ENCODE measurements around the gene FXYD4.

Gene FXYD4

DNA sequence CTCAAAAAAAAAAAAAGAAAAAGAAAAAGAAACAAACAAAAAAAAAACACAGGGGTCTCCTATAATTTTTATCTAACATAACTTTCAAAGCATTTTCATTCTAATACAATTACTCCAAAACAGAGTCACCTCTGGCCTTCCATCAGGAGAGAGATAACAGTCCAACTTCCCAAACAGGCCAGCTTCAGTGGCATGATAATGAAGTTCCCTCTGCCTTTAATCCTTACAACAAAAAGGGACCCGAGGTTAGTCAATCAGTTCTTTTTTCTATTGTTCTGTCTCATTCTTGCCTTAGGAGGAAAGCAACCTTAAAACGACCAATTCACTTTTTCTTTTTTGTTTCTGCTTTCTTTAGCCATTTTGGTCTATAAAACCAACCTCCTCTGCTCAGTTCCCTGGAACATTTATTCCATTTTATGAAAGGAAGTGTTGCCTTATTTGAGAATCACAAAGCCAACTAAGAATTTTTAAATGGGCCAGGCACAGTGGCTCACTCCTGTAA, 16.5 kb upstream of the FXYD4 start:
- Histone ChIP-seq H3K4me3 (no peak overlapping the region), H3K27ac (no peak overlapping the region)
- DNase-seq (ENCODE audit: low spot score) = no peak
- TF ChIP-seq, protein P1, sequence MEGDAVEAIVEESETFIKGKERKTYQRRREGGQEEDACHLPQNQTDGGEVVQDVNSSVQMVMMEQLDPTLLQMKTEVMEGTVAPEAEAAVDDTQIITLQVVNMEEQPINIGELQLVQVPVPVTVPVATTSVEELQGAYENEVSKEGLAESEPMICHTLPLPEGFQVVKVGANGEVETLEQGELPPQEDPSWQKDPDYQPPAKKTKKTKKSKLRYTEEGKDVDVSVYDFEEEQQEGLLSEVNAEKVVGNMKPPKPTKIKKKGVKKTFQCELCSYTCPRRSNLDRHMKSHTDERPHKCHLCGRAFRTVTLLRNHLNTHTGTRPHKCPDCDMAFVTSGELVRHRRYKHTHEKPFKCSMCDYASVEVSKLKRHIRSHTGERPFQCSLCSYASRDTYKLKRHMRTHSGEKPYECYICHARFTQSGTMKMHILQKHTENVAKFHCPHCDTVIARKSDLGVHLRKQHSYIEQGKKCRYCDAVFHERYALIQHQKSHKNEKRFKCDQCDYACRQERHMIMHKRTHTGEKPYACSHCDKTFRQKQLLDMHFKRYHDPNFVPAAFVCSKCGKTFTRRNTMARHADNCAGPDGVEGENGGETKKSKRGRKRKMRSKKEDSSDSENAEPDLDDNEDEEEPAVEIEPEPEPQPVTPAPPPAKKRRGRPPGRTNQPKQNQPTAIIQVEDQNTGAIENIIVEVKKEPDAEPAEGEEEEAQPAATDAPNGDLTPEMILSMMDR (IDR thresholded peaks at IDR 0.05) = no peak

GRCh38 chr10:43355749-43356371, 15.6 kb upstream of the FXYD4 start:
- Histone ChIP-seq H3K4me3 (no peak overlapping the region), H3K27ac (no peak overlapping the region)
- no peak for DNase-seq (ENCODE audit: low spot score)
- TF ChIP-seq, protein P1 (IDR thresholded peaks at IDR 0.05) = no peak

GRCh38 chr10:43360086-43360485, 11.3 kb upstream of the FXYD4 start:
- no peak for DNase-seq (ENCODE audit: low spot score)
- Histone ChIP-seq H3K27ac (no peak overlapping the region), H3K4me3 (no peak overlapping the region)
- TF ChIP-seq, protein P1 (IDR thresholded peaks at IDR 0.05) = no peak

DNA sequence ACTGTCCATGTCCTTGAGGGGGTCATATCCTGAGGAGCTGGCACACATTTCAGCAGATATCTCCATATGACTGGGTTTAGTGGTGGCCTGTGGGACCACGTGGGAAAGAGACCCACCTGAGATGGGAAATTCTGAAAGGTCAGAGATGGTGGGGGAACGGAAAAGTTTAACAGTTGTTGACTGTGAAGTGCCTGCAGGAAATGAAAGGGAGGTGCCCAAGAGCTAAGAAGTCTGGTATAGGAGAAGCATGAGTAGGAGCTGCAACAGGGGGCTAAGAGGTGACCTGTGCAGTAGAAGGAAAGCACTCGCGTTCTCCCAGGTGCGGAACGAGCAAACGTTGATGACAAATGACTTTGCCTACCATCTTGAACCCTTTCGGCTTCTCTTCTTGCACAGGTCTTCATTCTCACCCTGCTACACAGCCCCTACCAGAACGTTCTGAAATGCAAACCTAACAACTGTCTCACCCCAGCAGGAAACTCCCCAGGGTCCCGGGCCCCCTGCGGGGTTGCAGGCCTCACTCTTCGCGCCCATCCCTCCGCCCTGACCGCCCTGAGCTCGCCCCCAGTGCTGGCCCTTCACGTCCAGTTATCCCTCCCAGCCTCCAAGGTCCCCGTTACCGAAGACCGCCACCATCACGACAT, 9.8 kb upstream of the FXYD4 start:
- no peak for DNase-seq (ENCODE audit: low spot score)
- Histone ChIP-seq H3K27ac (peak overlapping the region in 1 of 2 donors; percentile 46), H3K4me3 (peak overlapping the region; percentile 68)
- TF ChIP-seq, protein P1 (IDR thresholded peaks at IDR 0.05) = no peak

GRCh38 chr10:43362191-43362839, 9.1 kb upstream of the FXYD4 start:
- TF ChIP-seq, protein P1 (IDR thresholded peaks at IDR 0.05) = no peak
- DNase-seq (ENCODE audit: low spot score) = peak; percentile 82
- Histone ChIP-seq H3K27ac (peak overlapping the region in 1 of 2 donors; percentile 46), H3K4me3 (peak overlapping the region; percentile 68)

- DNase-seq (ENCODE audit: low spot score) = no peak
- TF ChIP-seq, protein P1 (IDR thresholded peaks at IDR 0.05) = no peak
- Histone ChIP-seq H3K4me3 (no peak overlapping the region), H3K27ac (no peak overlapping the region)
Measured at GRCh38 chr10:43365001-43365400, 6.4 kb upstream of the FXYD4 start.

Data from coronary artery (tissue), 2 donors.